Measurements from ENCODE around the gene ABCB9.

ABCB9 gene

DNA sequence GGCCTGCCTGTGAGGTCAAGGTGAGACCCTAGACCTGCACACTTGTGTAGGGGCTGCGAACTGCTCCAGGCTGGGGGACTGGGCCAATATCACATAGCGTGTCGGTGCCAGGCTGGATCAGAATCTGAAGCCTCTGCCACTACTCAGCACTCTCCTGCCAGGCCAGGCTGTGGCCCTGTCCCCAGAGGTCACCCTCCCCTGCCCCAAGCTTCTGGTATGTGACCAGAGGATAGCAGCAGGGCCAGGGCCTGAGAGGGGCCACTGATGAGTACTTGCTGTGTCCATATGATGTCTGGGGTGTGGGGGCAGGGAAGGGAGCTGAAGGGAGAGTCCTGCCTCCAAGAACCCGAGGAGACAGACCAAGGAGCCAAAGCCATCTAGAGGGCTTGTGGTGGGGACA lies 32.1 kb upstream of the ABCB9 start:
- no peak overlapping the region for H3K4me3 ChIP-seq (ENCODE audit: low read length)
- DNase-seq (ENCODE audit: low read depth), result no peak
- TF ChIP-seq, protein P1, sequence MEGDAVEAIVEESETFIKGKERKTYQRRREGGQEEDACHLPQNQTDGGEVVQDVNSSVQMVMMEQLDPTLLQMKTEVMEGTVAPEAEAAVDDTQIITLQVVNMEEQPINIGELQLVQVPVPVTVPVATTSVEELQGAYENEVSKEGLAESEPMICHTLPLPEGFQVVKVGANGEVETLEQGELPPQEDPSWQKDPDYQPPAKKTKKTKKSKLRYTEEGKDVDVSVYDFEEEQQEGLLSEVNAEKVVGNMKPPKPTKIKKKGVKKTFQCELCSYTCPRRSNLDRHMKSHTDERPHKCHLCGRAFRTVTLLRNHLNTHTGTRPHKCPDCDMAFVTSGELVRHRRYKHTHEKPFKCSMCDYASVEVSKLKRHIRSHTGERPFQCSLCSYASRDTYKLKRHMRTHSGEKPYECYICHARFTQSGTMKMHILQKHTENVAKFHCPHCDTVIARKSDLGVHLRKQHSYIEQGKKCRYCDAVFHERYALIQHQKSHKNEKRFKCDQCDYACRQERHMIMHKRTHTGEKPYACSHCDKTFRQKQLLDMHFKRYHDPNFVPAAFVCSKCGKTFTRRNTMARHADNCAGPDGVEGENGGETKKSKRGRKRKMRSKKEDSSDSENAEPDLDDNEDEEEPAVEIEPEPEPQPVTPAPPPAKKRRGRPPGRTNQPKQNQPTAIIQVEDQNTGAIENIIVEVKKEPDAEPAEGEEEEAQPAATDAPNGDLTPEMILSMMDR (conservative IDR thresholded peaks at IDR 0.05; ENCODE audit: low read length), result no peak

DNA sequence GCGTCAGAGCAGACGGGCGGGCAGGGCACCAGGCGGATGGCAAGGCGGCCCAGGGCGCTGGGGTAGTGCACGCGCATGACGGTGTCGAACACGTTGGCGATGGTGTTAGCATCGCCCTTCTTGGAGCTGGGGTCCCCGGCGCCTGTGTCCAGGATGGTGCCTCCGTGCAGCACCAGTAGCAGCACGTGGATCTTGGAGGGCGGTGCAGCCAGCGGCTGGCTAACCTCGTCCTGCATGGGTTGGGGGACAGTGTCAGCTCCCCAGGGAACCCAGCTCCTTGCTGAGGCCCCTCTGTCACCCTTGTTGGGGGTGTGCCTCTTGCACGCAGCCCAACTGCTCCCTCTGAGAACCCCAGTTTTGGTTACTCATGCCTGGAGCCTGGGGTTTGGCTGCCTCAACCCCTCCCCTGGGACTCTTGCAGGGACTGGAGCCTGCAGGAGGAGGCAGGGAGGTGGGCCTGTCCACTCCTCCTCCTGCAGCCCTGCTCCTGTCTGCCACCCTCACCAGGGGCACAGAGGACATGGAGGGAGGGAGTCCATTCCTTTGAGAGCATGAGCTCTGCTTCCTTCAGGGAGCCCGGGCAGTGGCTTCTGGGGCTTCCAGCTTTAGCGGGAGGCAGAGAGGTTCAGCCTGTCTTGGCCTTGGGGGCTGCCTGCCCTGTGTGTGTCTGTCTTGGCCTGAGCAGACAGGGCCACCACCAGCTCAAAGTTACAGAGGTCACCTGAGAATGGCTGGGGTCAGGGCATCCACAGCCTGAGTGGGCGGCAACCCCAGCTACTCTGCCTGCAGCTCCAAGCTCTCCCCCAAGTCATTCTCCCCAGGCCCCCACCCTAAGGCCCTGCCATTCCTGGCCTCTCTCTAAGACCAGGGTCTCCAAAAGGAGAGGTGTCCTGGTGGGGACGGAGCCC lies 31.3 kb upstream of the ABCB9 start:
- TF ChIP-seq, protein P1 (conservative IDR thresholded peaks at IDR 0.05; ENCODE audit: low read length), result no peak
- H3K4me3 ChIP-seq (ENCODE audit: low read length), result no peak overlapping the region
- DNase-seq (ENCODE audit: low read depth), result no peak

DNA sequence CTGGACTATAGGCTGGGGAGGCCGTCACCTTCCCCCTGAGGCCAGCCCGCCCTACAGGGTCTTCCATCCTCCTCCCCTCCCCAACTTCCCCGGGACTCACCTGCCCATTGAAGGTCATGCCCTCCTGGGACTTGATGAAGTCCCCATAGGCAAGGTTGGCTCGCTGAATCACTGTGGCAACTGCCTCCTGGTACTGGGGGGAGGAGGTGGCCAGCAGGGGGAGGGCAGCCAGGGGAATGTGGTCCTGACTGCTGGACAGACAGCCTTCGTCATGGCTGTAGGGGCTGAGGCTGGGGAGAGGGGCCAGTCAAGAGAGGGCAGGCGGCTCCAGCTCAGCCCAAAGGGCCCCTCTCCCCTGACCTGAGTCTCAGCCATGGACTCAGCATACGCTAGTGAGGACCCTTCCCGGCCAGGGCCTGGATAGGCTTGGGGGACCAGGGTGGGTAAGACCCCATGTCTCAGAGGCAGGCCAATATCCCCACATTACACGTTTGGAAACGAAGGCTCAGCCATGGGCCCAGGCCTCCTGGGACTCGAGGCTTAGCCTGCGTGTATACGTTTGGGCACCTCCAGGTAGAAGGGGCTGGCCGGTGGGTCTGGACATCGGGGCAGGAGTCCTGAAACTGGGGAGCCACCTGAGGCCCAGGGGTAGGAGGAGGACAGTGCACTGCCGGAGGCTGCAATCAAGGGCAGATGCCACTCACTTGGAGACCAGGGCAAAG lies 30.5 kb upstream of the ABCB9 start:
- TF ChIP-seq, protein P1 (conservative IDR thresholded peaks at IDR 0.05; ENCODE audit: low read length), result no peak
- no peak overlapping the region for H3K4me3 ChIP-seq (ENCODE audit: low read length)
- no peak for DNase-seq (ENCODE audit: low read depth)

DNA sequence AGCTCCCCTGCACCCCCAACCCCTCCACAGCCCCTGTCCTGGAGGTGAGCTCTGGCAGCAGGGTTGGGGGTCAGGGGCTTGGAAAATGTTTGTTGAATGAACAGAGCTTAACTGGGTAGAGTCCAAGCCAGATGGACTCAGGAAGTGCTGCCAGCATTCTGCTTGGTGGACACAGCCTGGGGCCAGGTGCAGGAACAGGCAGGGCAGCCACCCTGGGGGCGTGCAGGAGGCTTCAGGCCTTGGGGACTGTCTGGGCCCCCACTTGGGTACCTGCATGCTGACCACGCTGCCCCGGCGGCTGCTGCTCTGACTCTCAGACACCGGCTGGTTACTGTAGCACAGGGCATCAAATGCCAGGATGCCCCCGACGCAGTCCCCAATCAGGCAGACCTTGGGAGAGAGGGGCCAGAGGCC lies 29.9 kb upstream of the ABCB9 start:
- DNase-seq (ENCODE audit: low read depth), result no peak
- H3K4me3 ChIP-seq (ENCODE audit: low read length), result no peak overlapping the region
- TF ChIP-seq, protein P1 (conservative IDR thresholded peaks at IDR 0.05; ENCODE audit: low read length), result no peak

DNA sequence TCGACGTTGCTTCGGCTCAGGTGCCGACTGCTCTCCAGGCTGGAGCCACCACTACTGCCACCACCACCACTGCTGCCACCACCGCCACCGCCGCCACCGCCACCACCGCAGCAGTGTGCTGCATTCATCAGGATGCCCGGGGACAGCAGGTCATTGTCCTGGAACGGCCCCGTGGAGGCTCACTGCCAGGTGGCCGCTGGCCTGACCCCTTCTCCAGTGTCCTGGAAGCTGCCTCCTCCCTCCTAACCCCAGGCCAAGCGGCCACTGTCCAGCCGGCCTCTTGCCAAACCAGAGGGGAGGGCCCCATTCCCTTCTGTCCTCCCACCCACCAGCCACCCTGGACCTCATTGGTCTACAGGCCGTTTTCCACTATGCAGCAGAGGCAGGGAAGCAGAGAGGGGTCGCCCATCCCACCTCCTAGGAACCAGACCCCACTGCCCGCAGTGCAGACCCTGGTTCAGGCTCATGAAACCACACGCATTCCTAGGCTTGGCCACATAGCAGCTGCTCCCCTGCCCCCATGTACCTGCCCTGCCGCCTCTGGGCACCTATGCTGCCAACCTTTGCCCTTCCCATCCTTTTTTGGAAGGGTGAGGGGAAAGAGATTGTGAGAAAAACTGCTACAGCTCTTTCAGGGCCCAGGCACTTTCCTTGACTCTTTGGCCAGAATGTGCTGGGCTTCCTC lies 29.4 kb upstream of the ABCB9 start:
- TF ChIP-seq, protein P1 (conservative IDR thresholded peaks at IDR 0.05; ENCODE audit: low read length), result no peak
- DNase-seq (ENCODE audit: low read depth), result no peak
- no peak overlapping the region for H3K4me3 ChIP-seq (ENCODE audit: low read length)

DNA sequence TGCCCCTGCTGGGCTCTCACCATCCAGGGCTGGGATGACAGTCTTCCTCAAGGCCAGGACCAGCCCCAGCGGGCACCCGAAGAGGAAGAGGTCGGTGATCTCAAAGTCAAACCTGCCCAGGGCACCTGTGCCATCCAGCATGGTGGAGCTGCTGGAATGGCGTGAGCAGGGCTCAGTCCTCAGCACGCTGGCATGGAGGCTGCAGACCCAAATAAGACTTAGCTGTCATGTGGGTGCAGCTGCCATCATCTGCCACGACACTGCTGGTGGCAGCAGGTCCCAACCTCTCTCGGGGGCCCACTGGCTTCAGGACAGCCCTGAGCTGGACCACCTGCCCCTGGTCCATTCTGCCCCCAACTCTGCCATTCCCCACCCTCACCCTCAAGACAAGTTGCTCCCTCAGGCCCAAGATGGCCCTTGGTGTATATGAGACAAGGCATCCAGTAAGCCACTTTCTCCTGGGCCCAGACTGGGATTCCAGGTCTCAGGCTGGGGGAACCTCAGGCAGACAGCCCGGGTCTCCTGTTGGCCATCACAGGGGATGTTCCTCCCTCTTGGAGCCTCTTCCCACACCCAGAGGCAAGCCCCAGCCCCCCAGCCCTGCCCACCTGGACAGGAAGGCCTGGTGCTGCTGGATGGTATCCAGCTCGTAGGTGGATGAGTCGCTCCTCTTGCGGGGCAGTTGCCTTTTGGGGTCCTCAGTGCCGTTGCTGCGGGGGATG lies 28.7 kb upstream of the ABCB9 start:
- TF ChIP-seq, protein P1 (conservative IDR thresholded peaks at IDR 0.05; ENCODE audit: low read length), result no peak

More for the DNA sequence above, 28.7 kb upstream of the ABCB9 start:
- no peak overlapping the region for H3K4me3 ChIP-seq (ENCODE audit: low read length)
- DNase-seq (ENCODE audit: low read depth), result no peak
